Adrenal gland (tissue), 12 donors: ENCODE measurements around the gene NINL. TPM values are rescaled to one million over a fixed set of nuclear protein-coding genes. Genes with fewer than 3 reads are reported as not detected.
"Not testable (repeated sequence)": the region's sequence is repeated elsewhere in the genome, so short reads cannot be mapped to it uniquely, and the experiment has no call there.

ENCODE experiments used
- DNase-seq, 7 donors: peaks; one replicate each; pipeline ENCODE4 v3.0.0-alpha.2; 2019 to 2020
- H3K27ac ChIP-seq, 5 donors: fragments of 200-600 bp; sonication (generic) in 4 of 5; 1 replicate in 3 of 5; 2 replicates in 2 of 5; pipeline versions ENCODE4 v1.5.1 to v1.8.0; 2016 to 2020; ENCODE audit warnings: mild to moderate bottlenecking in 1 of 5
- H3K27me3 ChIP-seq: fragments of 200-600 bp; 2 replicates; pipeline ENCODE4 v1.8.0; 2021
- H3K36me3 ChIP-seq, 2 donors: fragments of 200-600 bp; replicated peaks in 1 of 2; 1 replicate in 1 of 2; 2 replicates in 1 of 2; pipeline versions ENCODE4 v1.5.1 to v1.8.0; 2018 to 2022
- H3K4me1 ChIP-seq, 2 donors: fragments of 200-600 bp; replicated peaks in 1 of 2; 1 replicate in 1 of 2; 2 replicates in 1 of 2; pipeline versions ENCODE4 v1.5.1 to v1.8.0; 2018 to 2021
- H3K4me3 ChIP-seq, 4 donors: fragments of 200-600 bp; sonication (generic) in 3 of 4; one replicate each; pipeline ENCODE4 v1.5.1; 2016 to 2018
- H3K9me3 ChIP-seq, 3 donors: fragments of 200-600 bp; sonication (generic) in 1 of 3; replicated peaks in 1 of 3; 1 replicate in 2 of 3; 2 replicates in 1 of 3; pipeline versions ENCODE4 v1.5.1 to v1.8.0; 2016 to 2021
- POLR2A ChIP-seq, 2 donors: fragments of 450-650 bp; IDR thresholded peaks; one replicate each; pipeline ENCODE4 v1.6.1; 2017; ENCODE audit warnings: antibody characterized with exemption in 2 of 2, mild to moderate bottlenecking in 2 of 2, moderate library complexity in 1 of 2
- WGBS, 4 donors: extraction: QIAGEN DNeasy Blood & Tissue Kit in 2 of 4; methylation state at CpG; one replicate each; pipeline versions ENCODE4 v1.1.5 to v1.1.7; 2013 to 2017; 5-methylcytosine and 5-hydroxymethylcytosine counted together
- intact Hi-C, 2 donors: fragments of 100-400 bp; cut with DNase I; formaldehyde crosslinking; loops; one replicate each; pipeline versions ENCODE4 v1.14.1 to v1.15.0; 2022 to 2023
- polyA plus RNA-seq, 3 donors: library from polyadenylated mRNA; stranded (reverse); fragments of 200-250 nt in 2 of 3; fragments of 350-450 nt in 1 of 3; fragmentation: Illumina TruSeq in 1 of 3; extraction: RNeasy Lipid Tissue Mini Kit (QIAGEN cat#74804) in 1 of 3; gene quantifications; one replicate each; pipeline ENCODE4 v1.2.3, GENCODE V29; 2013 to 2014
- total RNA-seq, 9 donors: library from RNA; depleted of rRNA in 4 of 9; stranded (reverse); fragments of >200 nt in 4 of 9; fragments of 120-200 nt in 1 of 9; fragmentation: NEBNext Ultra II Directional in 1 of 9; extraction: Animal tissue kit (Norgen Biotek cat#: 25700) in 1 of 9; gene quantifications; one replicate each; pipeline versions ENCODE4 v1.1.0 to v1.2.4, GENCODE V29; 2013 to 2023
- TF ChIP-seq, protein P1 (sequence below), 6 experiments: fragments of 450-650 bp in 4 of 6; fragments of 200-600 bp in 2 of 6; sonication (generic) in 1 of 6; IDR thresholded peaks; 1 replicate in 5 of 6; 2 replicates in 1 of 6; pipeline versions ENCODE4 v1.5.1 to v1.8.0; 2016 to 2021; ENCODE audit warnings: antibody characterized with exemption in 6 of 6, mild to moderate bottlenecking in 2 of 6, moderate library complexity in 1 of 6
- donor health status: healthy with polysubstance abuse.
- donor health status: Bipolar disorder and iron deficiency.
- donor health status: DM: yes; HTN: yes; CAD: no.
- donor health status: DM: no; HTN: no; CAD: no.
- donor health status: DM: no; HTN: no; CAD: no.
- donor health status: DM: yes; HTN: yes; CAD: no.

NINL gene
- total and polyA plus RNA-seq, 12 donors: 10.0 to 30.9 (median 15.4) TPM

DNA sequence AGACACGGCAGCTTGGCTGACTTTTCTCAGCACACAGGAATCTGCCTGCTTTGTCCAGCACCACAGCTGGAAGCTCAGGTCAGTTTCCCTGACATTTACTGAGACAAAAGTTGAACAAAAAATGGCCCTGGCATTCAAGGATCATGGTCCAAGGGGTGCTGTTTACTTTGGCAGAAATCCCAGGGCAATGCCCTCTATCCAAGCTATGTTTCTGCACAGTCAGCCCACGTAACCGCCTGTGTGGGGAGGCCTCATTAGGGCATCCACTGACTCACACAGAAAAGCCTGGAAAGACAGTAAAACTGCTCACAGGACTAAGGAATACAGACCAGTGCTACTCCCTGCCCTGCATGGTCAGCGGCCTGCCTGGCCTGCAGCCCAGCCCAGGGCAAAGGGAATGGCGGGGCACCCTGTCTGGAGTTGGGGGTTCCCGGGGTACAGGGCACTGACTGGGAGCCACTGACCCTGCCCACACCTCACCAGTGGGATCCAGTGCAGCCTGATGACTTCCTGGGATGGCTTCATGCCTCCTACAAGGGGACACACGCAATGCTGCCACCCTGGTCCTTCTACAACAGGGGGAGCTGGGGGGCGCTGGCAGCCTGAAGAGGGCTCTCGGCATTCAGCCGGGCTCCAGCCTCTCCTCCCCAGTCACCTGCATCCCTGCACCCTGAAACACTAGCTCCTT is 77.1 kb downstream of the NINL start:
- no peak overlapping the region for H3K4me3 ChIP-seq
- peaks cover 11 to 14% of the 10 kb centered on the region in 2 donors for H3K4me1 ChIP-seq
- intact Hi-C loops: no loop called here
- TF ChIP-seq, protein P1, sequence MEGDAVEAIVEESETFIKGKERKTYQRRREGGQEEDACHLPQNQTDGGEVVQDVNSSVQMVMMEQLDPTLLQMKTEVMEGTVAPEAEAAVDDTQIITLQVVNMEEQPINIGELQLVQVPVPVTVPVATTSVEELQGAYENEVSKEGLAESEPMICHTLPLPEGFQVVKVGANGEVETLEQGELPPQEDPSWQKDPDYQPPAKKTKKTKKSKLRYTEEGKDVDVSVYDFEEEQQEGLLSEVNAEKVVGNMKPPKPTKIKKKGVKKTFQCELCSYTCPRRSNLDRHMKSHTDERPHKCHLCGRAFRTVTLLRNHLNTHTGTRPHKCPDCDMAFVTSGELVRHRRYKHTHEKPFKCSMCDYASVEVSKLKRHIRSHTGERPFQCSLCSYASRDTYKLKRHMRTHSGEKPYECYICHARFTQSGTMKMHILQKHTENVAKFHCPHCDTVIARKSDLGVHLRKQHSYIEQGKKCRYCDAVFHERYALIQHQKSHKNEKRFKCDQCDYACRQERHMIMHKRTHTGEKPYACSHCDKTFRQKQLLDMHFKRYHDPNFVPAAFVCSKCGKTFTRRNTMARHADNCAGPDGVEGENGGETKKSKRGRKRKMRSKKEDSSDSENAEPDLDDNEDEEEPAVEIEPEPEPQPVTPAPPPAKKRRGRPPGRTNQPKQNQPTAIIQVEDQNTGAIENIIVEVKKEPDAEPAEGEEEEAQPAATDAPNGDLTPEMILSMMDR (IDR thresholded peaks at IDR 0.05): no peak
- TF ChIP-seq POLR2A (IDR thresholded peaks at IDR 0.05): peak in 1 of 2 donors; percentile 45
- 63 to 77% (median 66%) methylated on average over 8 to 10 of the region's 10 CpGs for WGBS, 4 donors
- peak overlapping the region; percentile 42 to 93 (median 79) for H3K27ac ChIP-seq
- peak; percentile 81 to 91 (median 88) for DNase-seq
- no peaks in the 10 kb centered on the region for H3K9me3 ChIP-seq
- H3K27me3 ChIP-seq: no peaks in the 10 kb centered on the region
- H3K36me3 ChIP-seq: peaks cover 0 to 24% of the 10 kb centered on the region in 2 donors

DNA sequence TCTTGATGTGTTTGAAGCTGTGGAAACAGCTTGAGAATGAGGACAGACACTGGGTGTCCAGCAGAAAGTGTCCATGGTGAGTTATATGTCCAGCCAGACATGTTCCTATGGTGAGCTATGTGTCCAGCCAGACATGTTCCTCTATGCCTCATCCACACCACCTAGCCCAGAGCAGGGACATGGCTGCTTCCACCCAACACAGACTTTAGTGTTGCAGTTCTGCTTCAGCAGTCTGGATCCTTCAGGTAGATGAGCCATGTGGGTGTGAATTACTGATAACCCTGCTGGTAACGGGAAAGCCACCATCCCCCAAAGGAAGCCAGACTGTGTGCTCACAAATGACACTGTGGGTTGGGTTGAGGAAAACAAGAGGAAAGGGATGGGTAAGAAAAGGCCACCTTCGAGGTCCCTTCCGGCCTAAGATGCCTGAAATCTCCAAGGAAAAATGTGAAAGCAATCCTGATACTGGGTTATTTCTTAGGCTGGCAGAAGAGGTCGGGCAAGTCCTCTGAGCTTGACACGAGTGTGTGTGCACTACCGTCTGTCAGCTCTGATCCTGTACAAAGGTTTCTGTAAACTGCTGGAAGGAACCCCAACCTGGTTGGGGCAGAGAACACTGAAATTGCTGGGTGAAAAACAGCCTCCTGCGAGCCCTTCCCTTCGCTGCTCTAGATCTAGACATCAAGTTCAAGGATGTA is 77.8 kb downstream of the NINL start:
- H3K36me3 ChIP-seq: peaks cover 0 to 24% of the 10 kb centered on the region in 2 donors
- no peaks in the 10 kb centered on the region for H3K9me3 ChIP-seq
- intact Hi-C loops: no loop called here
- DNase-seq: no peak
- WGBS, 4 donors: 27 to 49% (median 42%) methylated on average over 6 to 8 of the region's 8 CpGs
- TF ChIP-seq, protein P1 (IDR thresholded peaks at IDR 0.05): peak in 2 of 6 experiments; percentile 16 to 24
- TF ChIP-seq POLR2A (IDR thresholded peaks at IDR 0.05): no peak
- H3K4me1 ChIP-seq: peaks cover 11 to 14% of the 10 kb centered on the region in 2 donors
- no peak overlapping the region for H3K4me3 ChIP-seq
- H3K27me3 ChIP-seq: no peaks in the 10 kb centered on the region
- H3K27ac ChIP-seq: peak overlapping the region; percentile 42 to 93 (median 79)

DNA sequence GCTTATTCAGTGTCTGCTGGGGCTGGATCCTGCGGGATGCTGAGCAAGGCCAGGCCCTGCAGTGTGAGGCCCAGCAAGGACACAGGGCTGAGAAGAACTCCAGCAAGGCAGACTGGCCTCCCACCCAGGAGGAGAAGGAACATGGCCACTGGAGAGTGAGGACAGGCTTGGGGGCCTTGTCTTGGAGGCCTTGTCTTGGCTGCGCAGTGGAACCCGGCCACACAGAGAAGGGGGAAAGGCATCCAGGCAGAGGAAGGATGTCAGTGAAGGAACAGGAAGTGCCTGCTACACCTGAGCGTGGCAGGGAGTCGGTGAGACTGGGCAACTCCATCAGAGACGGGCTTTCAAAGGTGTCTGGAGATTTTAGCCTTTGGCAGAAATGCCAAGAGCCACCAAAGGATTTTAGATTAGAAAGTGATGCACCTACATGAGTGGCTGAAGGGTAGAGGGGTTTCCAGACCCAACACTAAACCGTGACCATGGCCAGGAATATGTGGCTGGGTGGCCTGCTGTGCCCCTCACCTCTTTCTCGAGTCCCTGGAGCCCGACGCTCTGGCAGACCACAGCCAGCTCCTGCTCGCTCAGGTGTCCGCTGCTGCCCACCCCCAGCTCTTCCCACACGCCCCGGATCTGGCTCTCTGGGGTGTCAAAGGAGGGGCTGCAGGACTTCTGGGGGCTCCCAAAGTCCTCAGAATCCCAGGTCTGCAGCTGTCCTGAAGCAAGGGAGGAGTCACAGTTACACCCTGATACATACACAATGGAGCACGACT is 80.8 kb downstream of the NINL start:
- no peak overlapping the region for H3K4me3 ChIP-seq
- H3K9me3 ChIP-seq: no peaks in the 10 kb centered on the region
- peaks cover 0 to 8% of the 10 kb centered on the region in 2 donors for H3K36me3 ChIP-seq
- TF ChIP-seq, protein P1 (IDR thresholded peaks at IDR 0.05): no peak
- TF ChIP-seq POLR2A (IDR thresholded peaks at IDR 0.05): no peak
- no peak for DNase-seq
- H3K4me1 ChIP-seq: peaks cover 11 to 14% of the 10 kb centered on the region in 2 donors
- H3K27ac ChIP-seq: no peak overlapping the region
- H3K27me3 ChIP-seq: no peaks in the 10 kb centered on the region
- intact Hi-C loops: no loop called here
- 90 to 97% (median 91%) methylated on average over 13 to 15 of the region's 15 CpGs for WGBS, 4 donors

DNA sequence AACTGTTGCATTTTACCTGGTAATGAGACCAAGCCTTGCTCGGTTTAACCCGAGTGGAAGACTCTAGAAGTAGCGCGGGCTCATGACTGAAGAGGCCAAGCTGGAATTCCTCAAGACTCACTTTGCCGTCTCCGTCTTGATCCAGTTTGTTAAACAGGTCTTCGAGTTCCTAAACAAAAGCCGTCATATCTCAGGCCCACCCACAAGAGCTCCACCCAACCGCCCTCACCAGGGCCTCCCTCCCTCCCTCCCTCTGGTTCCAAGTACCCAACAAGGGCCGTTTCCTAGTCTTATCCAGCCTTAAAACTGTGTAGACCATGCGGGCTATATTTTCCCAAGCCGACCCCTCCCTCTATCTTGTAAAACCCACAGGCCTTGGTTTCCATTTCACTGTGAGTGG is 81.4 kb downstream of the NINL start:
- no peak overlapping the region for H3K27ac ChIP-seq
- no peak for DNase-seq
- no peaks in the 10 kb centered on the region for H3K9me3 ChIP-seq
- intact Hi-C loops: no loop called here
- TF ChIP-seq POLR2A (IDR thresholded peaks at IDR 0.05): no peak
- TF ChIP-seq, protein P1 (IDR thresholded peaks at IDR 0.05): no peak
- H3K4me3 ChIP-seq: no peak overlapping the region
- peaks cover 11 to 14% of the 10 kb centered on the region in 2 donors for H3K4me1 ChIP-seq
- H3K27me3 ChIP-seq: no peaks in the 10 kb centered on the region
- H3K36me3 ChIP-seq: peaks cover 0 to 3% of the 10 kb centered on the region in 2 donors
- 92 to 96% (median 93%) methylated on average over 12 of the region's 12 CpGs for WGBS, 4 donors

DNA sequence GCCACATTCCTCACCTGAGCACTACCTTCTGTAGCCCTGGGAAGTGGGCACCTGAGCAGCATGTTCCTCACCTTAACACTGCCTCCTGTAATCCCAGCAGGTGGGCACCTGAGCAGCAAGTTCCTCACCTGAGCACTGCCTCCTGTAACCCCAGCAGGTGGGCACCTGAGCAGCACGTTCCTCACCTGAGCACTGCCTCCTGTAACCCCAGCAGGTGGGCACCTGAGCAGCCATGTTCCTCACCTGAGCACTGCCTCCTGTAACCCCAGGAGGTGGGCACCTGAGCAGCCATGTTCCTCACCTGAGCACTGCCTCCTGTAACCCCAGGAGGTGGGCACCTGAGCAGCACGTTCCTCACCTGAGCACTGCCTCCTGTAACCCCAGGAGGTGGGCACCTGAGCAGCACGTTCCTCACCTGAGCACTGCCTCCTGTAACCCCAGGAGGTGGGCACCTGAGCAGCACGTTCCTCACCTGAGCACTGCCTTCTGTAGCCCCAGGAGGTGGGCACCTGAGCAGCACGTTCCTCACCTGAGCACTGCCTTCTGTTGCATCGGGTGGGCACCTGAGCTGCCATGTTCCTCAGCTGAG is 82.2 kb downstream of the NINL start:
- H3K36me3 ChIP-seq, H3K27me3 ChIP-seq, DNase-seq, H3K27ac ChIP-seq, H3K4me3 ChIP-seq, intact Hi-C loops, H3K9me3 ChIP-seq: not testable (repeated sequence)
- peaks cover 6 to 11% of the 10 kb centered on the region in 2 donors for H3K4me1 ChIP-seq
- 59 to 100% (median 87%) methylated on average over 2 to 6 of the region's 6 CpGs for WGBS, 4 donors
